H1 (cell line): Measurements from ENCODE around the gene SLC25A26. TPM values are rescaled to one million over a fixed set of nuclear protein-coding genes. Genes with fewer than 3 reads are reported as not detected.

ENCODE experiments used
- EZH2 ChIP-seq: fragments of 200-600 bp; sonication (generic); IDR thresholded peaks from 2 replicates; pipeline ENCODE4 v1.7.1; 2012; ENCODE audit warnings: low read depth, mild to moderate bottlenecking, moderate library complexity, low read length, inconsistent platforms; ENCODE audit not compliant: severe bottlenecking
- SAP30 ChIP-seq: fragments of 300-600 bp; sonication (generic); IDR thresholded peaks from 2 replicates; pipeline ENCODE4 v1.7.1; 2012; ENCODE audit warnings: low read length, moderate library complexity, mild to moderate bottlenecking, inconsistent platforms; ENCODE audit not compliant: insufficient read depth, insufficient replicate concordance
- polyA plus RNA-seq, 7 experiments: library from polyadenylated mRNA; depleted of rRNA in 3 of 7; stranded (reverse) in 5 of 7; unstranded in 2 of 7; fragments of >200 nt in 5 of 7; fragments of 200-250 nt in 2 of 7; gene quantifications; 1 replicate in 5 of 7; 2 replicates in 1 of 7; 4 replicates in 1 of 7; pipeline versions ENCODE4 v1.2.1 to v1.2.3, GENCODE V29; 2011 to 2013; ENCODE audit warnings: missing spikeins in 2 of 7, mixed read lengths in 2 of 7
- total RNA-seq: library from RNA; stranded (reverse); fragmentation: NEBNext Ultra II Directional; extraction: Animal tissue kit (Norgen Biotek cat#: 25700); gene quantifications from 2 replicates; pipeline ENCODE4 v1.2.1, GENCODE V29; 2021

Gene SLC25A26
- total and polyA plus RNA-seq, 2 of the 8 experiments (the other 6 are each of a cell fraction or from before 2014, with no cell fraction given): 30.0 to 37.0 TPM

DNA sequence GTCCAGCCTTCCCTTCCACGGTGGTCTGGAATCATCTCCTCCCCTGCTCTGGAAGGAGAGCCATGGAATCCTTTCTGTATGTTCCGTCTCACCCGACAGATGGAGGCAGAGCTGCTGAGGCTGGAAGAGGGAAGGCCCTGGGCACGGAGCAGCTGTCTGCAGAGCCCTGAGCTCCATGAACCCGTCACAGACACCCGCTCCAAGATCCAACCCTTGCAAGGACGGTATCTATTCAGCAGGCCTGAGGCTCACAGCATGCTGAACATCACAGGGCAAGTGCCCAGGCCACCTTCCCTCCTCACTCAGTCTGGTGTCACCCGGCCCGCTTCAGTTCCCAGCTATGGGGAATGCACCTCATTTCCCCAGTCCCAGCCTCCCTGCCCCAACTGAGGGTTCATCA lies 176.1 kb downstream of the SLC25A26 start (continued):
- TF ChIP-seq SAP30: no peak
- TF ChIP-seq EZH2: no peak
